Stimulated activated CD4-positive, alpha-beta T cell treated with anti-CD3 and anti-CD28 coated beads, Interleukin-1b, Interleukin-23, amount 100 ng/mL, for 4 hours (primary cell): ENCODE data around the gene NEAT1.

Experiments used
- DNase-seq, 2 donors: peaks; one replicate each; pipeline ENCODE4 v3.0.0-alpha.2; 2020; ENCODE audit warnings: low read depth in 2 of 2

The NEAT1 gene

DNA sequence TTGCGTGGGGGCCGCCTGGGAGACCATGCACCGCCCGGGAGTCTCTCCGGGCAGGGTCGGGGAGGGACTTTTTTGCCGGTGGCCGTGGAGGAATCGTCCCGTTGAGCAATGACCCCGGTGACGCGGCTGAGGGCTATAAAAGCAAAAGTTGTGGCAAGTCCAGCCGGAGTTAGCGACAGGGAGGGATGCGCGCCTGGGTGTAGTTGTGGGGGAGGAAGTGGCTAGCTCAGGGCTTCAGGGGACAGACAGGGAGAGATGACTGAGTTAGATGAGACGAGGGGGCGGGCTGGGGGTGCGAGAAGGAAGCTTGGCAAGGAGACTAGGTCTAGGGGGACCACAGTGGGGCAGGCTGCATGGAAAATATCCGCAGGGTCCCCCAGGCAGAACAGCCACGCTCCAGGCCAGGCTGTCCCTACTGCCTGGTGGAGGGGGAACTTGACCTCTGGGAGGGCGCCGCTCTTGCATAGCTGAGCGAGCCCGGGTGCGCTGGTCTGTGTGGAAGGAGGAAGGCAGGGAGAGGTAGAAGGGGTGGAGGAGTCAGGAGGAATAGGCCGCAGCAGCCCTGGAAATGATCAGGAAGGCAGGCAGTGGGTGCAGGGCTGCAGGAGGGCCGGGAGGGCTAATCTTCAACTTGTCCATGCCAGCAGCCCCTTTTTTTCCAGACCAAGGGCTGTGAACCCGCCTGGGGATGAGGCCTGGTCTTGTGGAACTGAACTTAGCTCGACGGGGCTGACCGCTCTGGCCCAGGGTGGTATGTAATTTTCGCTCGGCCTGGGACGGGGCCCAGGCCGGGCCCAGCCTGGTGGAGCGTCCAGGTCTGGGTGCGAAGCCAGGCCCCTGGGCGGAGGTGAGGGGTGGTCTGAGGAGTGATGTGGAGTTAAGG is at the start of gene NEAT1:
Gene NEAT1, plus strand, starts transcription at position 166 of the 883 bp plus-strand sequence.
- peak; percentile 84 to 87 for DNase-seq

DNA sequence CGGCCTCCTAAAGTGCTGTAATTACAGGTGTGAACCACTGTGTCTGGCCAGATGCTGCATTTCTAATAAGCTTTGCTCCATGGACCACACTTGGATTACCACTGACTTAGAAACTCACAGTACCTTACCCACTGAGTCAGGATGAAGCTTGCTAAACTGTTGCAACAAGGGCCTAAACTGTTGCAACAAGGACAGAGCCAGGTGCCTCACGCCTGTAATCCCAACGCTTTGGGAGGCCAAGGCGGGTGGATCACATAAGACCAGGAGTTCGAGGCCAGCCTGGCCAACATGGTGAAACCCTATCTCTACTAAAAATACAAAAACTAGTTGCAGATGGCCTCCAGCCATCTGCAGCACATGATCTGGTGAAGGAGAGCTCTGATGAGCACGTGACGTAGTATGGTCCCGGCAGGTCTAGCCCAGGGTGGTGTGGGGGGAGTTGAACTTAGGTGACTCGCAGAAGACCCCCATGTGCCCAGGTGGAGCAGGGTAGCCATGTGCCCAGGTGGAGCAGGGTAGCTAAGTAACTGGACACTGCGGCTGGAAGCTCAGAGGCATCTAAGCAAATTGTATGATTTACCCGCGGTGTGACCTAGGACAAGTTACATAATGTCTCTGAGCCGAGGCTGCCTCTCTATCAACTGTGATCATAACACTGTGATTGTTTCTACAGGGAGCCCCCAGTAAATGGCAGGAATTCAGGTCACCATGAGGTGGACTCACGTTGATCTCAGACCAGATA is 48.6 kb upstream of the NEAT1 start:
- DNase-seq, result no peak

DNA sequence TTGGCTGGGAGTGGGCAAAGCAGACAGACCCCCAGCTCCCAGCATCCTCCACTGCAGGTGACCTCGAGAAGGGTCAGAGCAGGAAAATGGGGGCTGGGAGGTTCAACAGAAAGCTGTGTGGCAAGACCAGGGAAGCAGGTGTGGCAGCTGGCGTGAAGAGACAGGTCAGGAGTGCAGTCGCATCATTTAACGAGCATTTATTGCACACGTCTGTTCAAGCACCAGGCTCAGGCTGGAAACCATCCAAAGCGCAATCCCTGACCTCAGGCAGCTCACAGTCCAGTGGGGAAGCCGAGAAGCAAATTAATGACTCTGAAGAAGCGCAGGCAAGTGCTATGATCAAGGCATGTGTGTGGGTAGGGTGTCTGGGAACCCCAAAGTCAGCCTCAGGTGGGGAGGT is 47.6 kb upstream of the NEAT1 start:
- DNase-seq, result no peak

DNA sequence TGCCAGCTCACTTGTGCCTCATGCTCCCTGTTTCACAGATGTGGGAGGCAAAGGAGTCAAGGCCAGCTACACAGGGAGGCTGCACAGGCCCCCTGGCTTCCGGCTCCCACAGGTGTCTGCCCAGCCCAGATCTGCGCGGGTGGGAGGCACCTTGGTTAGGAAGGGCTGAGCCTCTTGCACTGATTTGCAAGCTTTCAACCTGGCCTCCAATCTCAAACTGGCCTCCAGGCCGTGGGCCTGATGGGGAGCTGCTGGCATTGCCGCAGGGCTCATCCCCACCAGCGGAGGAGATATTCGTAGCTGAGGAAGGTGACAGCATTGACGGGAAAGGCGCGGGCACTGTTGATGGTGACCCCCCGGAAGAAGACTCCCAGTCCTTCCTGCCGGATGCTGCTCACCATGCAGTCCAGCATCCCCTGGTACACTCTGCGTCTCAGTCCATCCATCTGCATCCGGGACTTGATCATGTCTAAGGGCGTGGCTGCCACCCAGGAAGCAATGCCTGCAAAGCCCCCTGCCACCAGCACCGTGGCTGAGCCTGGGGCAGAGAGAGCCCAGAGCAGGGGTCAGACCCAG is 46.4 kb upstream of the NEAT1 start:
- DNase-seq, result no peak

DNA sequence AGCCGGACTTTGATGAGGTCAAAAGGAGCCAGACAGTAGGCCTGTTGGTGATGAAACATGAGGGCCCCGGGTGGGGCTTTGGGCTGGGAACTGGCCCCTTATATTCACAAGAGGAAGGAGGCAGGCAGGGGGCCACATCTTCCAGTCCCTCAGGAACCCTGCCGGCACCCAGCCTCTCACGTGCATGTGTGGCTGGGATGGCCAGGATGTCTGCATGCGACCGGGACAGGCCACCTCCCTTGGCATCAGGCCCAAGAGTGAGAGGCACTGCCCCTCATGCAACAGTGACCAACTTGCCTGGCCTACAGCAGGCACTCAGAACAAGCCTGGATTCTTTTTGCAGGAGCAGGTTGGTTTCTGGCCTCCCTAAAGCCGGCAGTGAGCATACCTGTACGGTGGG is 45.6 kb upstream of the NEAT1 start:
- no peak for DNase-seq

DNA sequence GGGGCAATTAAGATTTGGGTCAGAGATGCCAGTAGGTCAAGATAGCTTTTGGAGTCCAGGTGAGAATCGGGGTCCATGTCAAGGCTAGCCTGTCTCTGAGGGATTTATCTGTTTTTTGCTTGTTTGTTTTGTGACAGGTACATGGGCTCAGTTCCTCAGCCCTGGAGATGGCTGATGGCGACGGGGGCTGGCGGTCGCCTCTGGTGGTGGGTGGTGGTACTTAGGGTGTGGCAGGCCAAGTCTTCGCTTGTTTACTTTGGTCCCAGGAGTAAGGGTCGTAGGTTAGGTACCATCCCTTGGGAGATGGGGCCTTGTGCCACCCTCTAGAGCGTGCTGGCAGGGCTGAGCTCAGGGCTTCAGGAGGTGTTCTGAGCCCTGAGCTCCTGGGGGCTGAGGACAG is 44.8 kb upstream of the NEAT1 start:
- DNase-seq, result no peak

DNA sequence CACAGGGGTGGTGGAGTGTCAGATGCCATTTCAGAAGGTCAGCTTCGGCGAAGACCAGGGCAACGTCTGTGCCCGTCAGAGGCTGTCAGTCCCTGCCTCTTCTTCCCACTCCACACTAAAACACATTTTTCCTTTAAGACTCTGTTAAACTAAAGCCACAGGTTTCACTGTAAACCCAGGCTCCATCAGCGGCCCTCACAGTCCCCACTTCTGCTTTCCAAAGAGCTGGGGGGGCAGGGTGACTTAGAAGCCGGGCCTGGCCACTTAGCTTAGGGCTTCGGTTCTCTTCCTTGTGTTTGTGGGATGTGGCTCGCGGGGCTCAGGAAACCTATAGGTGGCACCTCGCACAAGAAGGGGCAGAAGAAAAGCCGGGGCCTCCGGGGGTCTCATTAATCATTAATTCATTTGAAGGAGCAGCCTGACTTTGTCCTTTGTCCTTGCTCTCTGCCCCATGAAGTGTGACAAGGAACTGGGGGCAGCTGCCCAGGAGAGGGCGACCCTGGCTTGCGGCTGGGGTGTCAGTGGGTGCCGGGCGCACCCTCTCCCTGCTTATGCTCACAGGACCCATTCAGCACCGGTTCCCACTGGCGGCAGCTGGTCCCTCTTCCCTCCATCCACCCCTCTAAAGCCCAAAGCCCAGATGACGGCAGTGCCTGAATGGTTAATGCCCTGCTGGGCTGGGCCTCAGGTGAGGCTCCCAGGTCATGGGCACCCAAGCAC is 44.2 kb upstream of the NEAT1 start:
- DNase-seq, result no peak

DNA sequence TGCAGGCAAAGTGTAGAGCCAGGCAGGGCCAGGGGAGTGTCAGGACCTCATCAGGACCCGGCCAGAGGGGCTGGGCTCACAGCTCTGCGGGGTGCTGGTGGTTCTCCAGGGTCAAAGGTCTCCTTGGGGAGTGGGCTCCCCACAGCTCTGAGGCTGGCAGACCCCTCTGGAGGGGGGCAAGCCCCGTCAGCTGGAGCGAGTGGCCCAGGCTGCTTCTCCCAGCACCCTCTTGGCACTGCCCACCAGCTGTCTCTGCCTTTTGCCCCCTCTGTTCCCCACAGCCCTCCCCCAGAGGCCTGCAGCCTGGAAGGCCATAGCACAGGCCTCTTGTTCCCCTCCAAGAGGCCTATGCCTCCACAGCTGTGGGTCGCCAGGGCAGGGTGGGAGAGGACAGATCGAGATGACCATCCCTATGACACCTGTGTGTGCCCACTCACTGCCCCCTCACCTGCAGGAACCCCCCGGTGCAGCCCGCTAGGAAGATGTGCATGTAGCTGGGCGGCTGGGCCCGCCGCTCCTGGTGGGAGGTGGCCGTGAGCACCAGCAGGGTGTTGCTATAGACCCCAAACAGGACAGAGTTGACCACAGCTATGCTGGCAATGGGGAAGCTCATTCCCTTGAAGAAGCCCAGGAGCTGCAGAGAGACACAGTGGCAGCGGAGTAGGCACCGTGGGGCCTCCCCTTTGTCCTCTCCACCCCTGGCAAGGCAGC is 43.5 kb upstream of the NEAT1 start:
- no peak for DNase-seq

DNA sequence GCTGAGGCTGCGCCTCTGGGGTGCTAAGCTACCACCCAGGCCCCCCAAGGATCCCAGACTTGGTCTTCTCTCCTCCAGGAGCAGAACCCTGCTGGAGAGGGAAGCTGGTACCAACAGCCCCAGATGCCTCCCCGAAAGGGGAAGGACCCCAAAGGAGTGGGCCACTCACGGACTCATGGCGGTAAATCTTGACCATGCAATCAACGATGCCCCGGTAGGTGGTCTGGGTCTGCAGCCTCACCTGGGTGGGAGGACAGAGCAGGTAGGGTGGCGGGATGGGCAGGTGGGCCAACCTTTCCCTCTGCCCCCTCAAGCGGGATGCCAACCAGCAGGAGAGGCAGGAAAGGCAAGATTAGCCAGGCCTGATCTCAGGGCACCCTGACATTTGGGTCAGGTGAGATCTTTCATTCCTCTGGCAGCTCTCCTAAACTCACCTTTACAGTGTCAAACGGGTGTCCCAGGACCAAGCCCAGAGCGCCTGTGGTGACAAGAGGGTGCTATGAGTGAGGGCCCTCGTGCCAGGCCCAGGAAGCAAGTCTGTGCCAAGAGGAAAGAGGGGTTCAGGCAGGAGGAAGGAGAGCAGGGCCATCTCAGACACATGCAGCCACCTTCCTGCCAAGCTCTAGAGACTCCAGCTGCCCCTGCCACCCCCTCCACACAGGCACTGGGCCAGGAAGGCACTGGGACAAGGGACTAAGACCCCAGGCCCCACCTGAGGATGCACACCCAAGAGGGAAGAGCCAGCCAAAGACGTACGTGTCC is 42.7 kb upstream of the NEAT1 start:
- no peak for DNase-seq

DNA sequence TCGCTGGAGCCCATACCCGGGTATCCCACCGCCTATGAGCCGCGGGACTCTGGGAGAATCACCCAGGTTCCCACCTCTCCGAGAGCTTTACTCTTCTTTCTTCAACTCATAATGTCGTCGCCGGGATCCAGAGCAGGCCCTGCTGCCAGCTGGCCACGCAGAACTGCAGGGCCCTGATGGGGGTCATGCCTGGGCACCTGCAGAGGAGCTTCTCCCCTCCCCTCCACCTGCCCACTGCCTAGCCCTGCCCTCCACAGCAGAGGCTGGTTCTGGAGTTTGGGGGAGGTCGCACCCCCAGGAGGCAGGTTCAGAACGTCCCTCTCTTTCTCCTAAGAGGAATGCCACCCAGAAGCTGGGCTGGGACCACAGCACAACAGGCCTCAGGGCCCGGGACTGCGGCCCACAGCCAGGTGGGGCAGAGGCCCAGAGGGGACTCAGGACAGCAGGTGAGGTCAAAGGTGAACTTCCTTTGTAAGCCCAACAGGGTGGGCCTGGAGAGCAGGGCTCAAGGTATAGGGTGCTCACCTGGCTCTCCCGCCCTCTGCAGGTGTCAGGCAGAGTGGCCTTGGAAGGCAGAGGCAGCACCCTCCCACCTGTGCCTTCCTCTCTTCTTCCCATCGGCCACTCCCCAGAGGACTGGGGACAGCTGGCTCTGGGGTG is 42.0 kb upstream of the NEAT1 start:
- DNase-seq, result no peak

DNA sequence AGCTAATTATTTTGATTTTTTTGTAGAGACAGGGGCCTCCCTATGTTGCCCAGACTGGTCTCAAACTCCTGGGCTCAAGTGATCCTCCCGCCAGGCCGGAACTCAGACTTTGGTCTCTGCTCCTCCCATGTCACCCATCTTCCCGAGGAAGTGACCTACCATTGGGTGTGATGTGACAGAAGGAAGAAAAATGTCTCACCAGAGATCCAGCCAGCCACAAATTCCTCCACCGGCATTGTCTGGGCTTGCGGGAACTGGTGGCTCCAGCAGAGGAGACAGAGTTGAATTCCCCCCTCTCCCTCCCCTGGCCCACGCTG is 40.9 kb upstream of the NEAT1 start:
- no peak for DNase-seq

DNA sequence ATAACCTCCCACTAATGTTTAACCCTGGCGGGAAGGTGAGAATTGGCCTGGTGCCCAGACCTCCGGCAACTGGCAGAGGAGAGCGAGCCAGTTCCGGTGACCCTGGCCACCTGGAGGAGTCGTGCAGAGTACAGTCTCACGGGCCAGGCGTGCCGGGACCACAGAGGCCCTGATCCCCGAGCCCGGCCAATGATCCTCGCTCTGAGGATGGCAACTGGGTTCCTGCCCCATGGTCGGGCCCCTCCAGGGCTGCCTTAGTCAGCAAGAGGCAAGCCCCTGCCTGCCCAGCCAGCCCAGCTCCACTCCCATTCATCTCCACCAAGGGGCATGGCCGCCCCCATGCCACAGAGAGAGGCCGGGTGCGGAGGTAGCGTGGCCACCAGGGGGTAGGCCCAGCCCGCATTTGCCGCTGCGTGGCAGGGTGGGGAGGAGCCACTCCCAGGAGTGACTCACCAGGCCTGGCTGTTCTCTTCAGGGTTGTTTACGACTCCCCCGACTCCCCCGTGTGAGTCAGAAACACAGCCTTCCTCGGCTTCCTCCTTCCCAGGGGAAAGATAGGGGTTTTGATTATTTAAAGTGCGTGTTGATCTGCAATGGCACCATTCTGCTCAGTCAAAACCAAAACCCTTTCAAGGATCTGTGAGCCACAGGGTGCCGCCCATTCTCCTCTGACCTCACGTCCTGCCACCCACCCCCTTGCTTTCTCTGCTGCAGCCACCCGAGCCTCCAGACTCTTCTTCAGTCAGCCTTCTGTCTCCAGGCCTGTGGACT is 40.4 kb upstream of the NEAT1 start, which contains the start of gene SLC25A45:
Gene SLC25A45, minus strand, starts transcription at position 614 of the 771 bp plus-strand sequence. CDS start 695 bp downstream, outside the sequence.
- peak; percentile 85 to 86 for DNase-seq

DNA sequence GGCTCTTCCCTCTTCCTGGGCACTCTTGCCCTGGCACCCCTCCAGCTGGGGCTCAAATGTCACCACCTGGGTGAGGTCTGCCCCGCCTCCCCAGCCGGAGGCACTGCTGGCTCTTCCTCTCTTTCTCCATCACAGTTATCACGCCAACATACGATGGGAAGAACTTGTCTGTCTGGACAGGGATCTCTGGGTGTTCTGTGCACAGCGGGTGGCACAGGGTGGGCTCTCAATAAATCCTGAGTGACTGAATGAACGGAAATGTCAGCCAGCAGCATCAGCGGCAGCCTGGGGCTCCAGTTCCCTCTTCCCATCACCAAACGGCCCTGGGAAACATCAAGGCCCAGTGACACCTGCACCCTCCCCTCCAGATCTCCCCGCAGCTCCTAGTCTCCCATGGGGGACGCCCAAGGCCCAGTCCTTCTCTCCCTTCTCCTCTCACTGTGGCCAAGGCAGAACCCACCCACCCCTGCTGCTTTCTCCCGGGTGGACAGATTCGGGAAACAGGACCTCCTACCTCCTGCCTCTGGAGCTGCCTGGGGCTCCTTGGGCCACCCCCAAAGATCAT is 39.7 kb upstream of the NEAT1 start:
- no peak for DNase-seq

DNA sequence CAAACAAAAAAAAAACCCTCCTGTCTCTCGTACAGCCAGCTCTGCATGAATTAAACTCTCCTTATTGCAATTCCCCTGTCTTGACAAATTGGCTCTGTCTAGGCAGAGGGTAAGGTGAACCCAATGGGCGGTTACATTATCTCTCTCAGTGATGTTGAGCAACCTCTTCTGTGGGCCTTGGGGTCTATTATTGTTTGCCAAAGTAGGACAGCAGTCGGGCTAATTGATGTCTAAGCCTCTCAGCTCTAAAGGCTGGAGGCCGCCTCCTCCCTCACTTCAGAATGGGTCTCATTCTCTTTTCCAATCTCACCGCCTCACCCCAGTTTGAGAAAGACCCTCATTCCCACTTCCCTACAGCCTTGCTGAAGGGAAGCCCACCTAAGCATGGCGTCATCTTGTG is 38.8 kb upstream of the NEAT1 start:
- DNase-seq, result no peak

DNA sequence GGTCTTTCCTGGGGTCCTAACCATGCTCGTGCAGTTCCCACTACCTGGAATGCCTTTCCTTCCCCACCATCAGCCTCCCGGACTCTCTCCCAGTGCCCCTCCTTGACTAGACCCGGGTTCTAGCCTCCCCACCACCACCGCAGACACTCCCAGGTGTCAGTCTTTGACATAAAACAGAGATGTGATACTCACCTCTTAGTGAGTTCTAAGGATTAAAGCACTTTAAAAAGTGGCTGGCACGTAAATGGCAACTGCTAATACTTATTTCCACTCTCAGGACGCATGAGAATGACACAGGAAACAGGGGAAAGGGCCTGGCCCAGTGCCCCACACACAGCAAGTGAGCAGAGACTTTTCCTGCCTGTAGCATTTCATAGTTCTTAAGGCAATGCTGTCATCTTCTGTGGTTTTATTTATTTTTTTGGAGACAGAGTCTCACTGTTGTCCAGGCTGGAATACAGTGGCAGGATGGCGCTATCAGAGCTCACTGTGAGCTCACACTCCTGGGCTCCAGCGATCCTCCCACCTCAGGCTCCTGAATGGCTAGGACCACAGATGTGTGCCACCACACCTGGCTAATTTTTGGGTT is 38.2 kb upstream of the NEAT1 start:
- DNase-seq, result no peak

DNA sequence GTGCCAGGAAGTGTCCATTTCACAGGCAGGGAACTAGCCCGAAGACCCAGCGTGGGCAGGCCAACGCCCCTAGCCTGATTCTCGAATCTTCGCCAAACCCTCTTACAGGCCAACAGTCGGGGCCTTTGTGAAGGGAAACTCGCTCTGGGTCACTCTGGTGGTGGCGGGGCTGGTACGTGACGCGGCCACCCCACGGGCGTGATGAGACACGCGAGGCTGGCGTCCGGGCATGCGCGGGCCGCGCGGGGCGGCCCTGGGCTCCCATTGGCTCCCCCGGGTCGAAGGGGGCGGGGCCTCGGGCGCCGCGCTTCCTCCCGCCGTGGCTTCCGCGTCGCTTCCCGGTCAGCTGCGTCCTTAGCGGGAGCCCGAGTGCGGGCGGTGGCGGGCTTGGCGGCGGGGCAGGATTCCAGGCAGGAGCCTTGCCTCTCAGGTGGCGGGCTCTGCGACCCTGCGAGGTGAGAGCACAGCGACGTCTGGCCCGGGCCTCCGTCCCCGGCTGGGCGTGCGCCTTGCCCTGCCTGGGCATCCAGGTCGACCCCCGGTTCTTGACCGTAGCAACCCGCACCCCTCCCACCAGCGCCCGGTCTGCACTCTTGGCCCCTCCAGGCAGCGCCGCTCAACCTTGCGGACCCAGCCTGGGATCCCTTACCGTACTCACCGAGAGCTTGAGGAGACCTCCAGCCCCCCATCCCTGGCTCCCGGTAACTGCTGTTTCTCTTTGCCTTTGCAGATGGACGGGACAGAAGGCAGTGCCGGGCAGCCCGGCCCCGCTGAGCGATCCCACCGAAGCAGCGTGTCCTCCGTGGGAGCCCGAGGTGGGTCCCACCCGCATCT is 36.1 kb upstream of the NEAT1 start, which contains the start of gene FRMD8:
Gene FRMD8, plus strand, starts transcription at position 331 of the 834 bp plus-strand sequence. Its CDS starts 400 bp downstream, at position 731.
- peak; percentile 83 to 87 for DNase-seq

DNA sequence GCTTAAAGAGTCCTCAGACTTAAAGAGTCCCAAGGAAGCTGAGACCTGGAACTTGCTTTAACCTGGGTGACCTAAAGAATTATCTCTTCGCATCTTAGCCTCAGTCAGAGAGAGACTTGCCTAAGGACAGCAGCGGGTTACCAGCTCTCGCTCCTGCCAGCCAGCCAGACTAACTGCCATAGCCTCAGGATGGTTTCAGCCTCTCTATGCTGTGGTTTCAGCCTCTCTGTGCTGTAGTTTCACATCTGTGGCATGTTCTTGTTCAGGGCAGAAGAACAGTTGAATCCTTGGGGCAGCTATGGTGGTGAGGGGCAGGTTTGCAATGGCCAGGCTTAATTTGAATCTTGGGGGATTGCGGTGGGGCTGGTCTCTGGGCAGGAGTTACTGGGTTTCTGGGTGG is 33.9 kb upstream of the NEAT1 start:
- DNase-seq, result no peak
